Kasumi-1 (cell line): Measurements from ENCODE around the gene DSE.
A peak's percentile ranks its signal among the peaks of the same experiment; 100 is the strongest.

ENCODE experiments used
- DNase-seq, 2 experiments: peaks; one replicate each; lab custom pipeline; 2025; lab: John Stamatoyannopoulos, UW

DSE gene

GRCh38 chr6:116476002-116476678 is 105.4 kb downstream of the DSE start:
- peak; percentile 81 to 85 for DNase-seq

- no peak for DNase-seq
Measured at GRCh38 chr6:116482780-116483179, 112.0 kb downstream of the DSE start.

GRCh38 chr6:116483616-116484015 is 112.9 kb downstream of the DSE start:
- DNase-seq: no peak

- no peak for DNase-seq
Measured at GRCh38 chr6:116485559-116486184, 114.9 kb downstream of the DSE start.

- no peak for DNase-seq
Measured at GRCh38 chr6:116491610-116492330, 121.0 kb downstream of the DSE start.

GRCh38 chr6:116492331-116493067 is 121.8 kb downstream of the DSE start:
- no peak for DNase-seq
